HepG2 (cell line): ENCODE results near the gene CDH22. TPM values are rescaled to one million over a fixed set of nuclear protein-coding genes. Genes with fewer than 3 reads are reported as not detected.

Experiments used
- ATAC-seq: fragments of 200-7000 bp; cut with Tn5 transposase; 3 replicates; pipeline ENCODE4 v1.9.1; 2020; ENCODE audit warnings: mild to moderate bottlenecking, moderate library complexity
- BruUV-seq: library from RNA; stranded (reverse); fragments of 400-500 nt; replicated peaks from 2 replicates; lab custom pipeline; 2021; lab: Mats Ljungman, UMichigan
- CTCF ChIA-PET: fragments of 300-600 bp; formaldehyde crosslinking; extraction: SDS; loops from one replicate; lab custom pipeline; 2021; ENCODE audit warnings: low total read pairs, inconsistent platforms, low intra/inter-chr PET ratio; lab: Yijun Ruan, JAX
- POLR2A ChIA-PET: fragments of 350-600 bp; sonication (Branson Sonifier 250); formaldehyde crosslinking; loops from one replicate; lab custom pipeline; 2020; ENCODE audit warnings: antibody characterized with exemption, inconsistent platforms; lab: Yijun Ruan, JAX
- DNase-seq: peaks from one replicate; pipeline ENCODE4 v3.0.0-alpha.2; 2015; ENCODE audit warnings: low spot score
- FAIRE-seq: peaks from 3 replicates; lab custom pipeline; 2011; peaks lifted over from hg19 to GRCh38; lab: Jason Lieb, UNC
- H2AFZ ChIP-seq: one replicate; pipeline ENCODE4 v1.6.1; 2011; ENCODE audit warnings: low read length, inconsistent platforms
- H3K27ac ChIP-seq: fragments of 300-600 bp; 3 replicates; pipeline ENCODE4 v1.8.0; 2011; ENCODE audit warnings: mixed run types, mild to moderate bottlenecking, mixed read lengths, low read length, inconsistent platforms; ENCODE audit not compliant: insufficient read depth; ENCODE audit errors: extremely low read length
- H3K27me3 ChIP-seq, 2 experiments: fragments of 200-600 bp in 1 of 2; 2 replicates in 1 of 2; 3 replicates in 1 of 2; pipeline versions ENCODE4 v1.6.0 to v1.8.0; 2011; ENCODE audit warnings: low read length in 2 of 2, mild to moderate bottlenecking in 2 of 2, moderate library complexity in 2 of 2, inconsistent platforms in 1 of 2; ENCODE audit not compliant: insufficient read depth in 2 of 2, control insufficient read depth in 1 of 2
- H3K36me3 ChIP-seq, 2 experiments: fragments of 200-600 bp in 1 of 2; replicated peaks in 1 of 2; 2 replicates in 1 of 2; 3 replicates in 1 of 2; pipeline versions ENCODE4 v1.5.1 to v1.8.0; 2011; ENCODE audit warnings: low read length in 2 of 2, inconsistent platforms in 1 of 2; ENCODE audit not compliant: insufficient read depth in 2 of 2, control insufficient read depth in 1 of 2
- H3K4me1 ChIP-seq: 2 replicates; pipeline ENCODE4 v1.5.1; 2012; ENCODE audit warnings: low read length, inconsistent platforms; ENCODE audit not compliant: insufficient read depth
- H3K4me2 ChIP-seq: 2 replicates; pipeline ENCODE4 v1.6.0; 2011; ENCODE audit warnings: low read depth, low read length, inconsistent platforms
- H3K4me3 ChIP-seq, 3 experiments: fragments of 200-600 bp in 1 of 3; sonication (generic), shearing (Covaris generic) in 1 of 3; replicated peaks in 1 of 3; 2 replicates each; pipeline ENCODE4 v1.5.1; 2011 to 2016; ENCODE audit warnings: low read length in 3 of 3, inconsistent platforms in 2 of 3, low read depth in 2 of 3, mild to moderate bottlenecking in 2 of 3, control low read depth in 1 of 3, mixed read lengths in 1 of 3; ENCODE audit not compliant: insufficient read depth in 1 of 3
- H3K79me2 ChIP-seq: one replicate; pipeline ENCODE4 v1.6.1; 2011; ENCODE audit warnings: low read length, inconsistent platforms; ENCODE audit not compliant: insufficient read depth
- H3K9ac ChIP-seq: 2 replicates; pipeline ENCODE4 v1.6.0; 2011; ENCODE audit warnings: mild to moderate bottlenecking, low read depth, low read length, inconsistent platforms; ENCODE audit not compliant: insufficient read depth
- H3K9me3 ChIP-seq: 2 replicates; pipeline ENCODE4 v1.5.1; 2012; ENCODE audit warnings: mild to moderate bottlenecking, low read length
- H4K20me1 ChIP-seq: 2 replicates; pipeline ENCODE4 v1.6.0; 2011; ENCODE audit warnings: inconsistent platforms, mild to moderate bottlenecking, low read length, moderate library complexity; ENCODE audit not compliant: insufficient read depth
- ARHGAP35 ChIP-seq: sonication (generic); formaldehyde crosslinking; IDR thresholded peaks from 2 replicates; pipeline ENCODE4 v1.9.0; 2022; ENCODE audit warnings: mild to moderate bottlenecking, inconsistent platforms, moderate library complexity, missing genetic modification reagents, borderline replicate concordance
- ATRX ChIP-seq: sonication (generic); formaldehyde crosslinking; IDR thresholded peaks from 2 replicates; pipeline ENCODE4 v1.4.0; 2020; ENCODE audit warnings: missing genetic modification reagents, borderline replicate concordance
- CCDC6 ChIP-seq: sonication (generic); formaldehyde crosslinking; IDR thresholded peaks from 2 replicates; pipeline ENCODE4 v1.8.1; 2022; ENCODE audit warnings: mild to moderate bottlenecking, missing genetic modification reagents, moderate library complexity
- CREM ChIP-seq, 2 experiments: sonication (generic) in 1 of 2; formaldehyde crosslinking in 1 of 2; IDR thresholded peaks; 2 replicates each; pipeline versions ENCODE4 v1.4.0 to v1.6.1; 2016 to 2020; ENCODE audit warnings: antibody characterized with exemption in 1 of 2, mild to moderate bottlenecking in 1 of 2, missing genetic modification reagents in 1 of 2
- GATAD2A ChIP-seq: IDR thresholded peaks from 2 replicates; pipeline ENCODE4 v1.6.1; 2016
- HNRNPH1 ChIP-seq: fragments of 200-400 bp; formaldehyde crosslinking; optimal IDR thresholded peaks from 2 replicates; pipeline ENCODE3; 2017; ENCODE audit warnings: mild to moderate bottlenecking, low read depth, low read length
- HNRNPK ChIP-seq: fragments of 200-400 bp; formaldehyde crosslinking; IDR thresholded peaks from 2 replicates; pipeline ENCODE4 v1.6.1; 2018; ENCODE audit warnings: low read length, low read depth, moderate library complexity, mild to moderate bottlenecking; ENCODE audit not compliant: poor library complexity, severe bottlenecking
- KDM5B ChIP-seq: sonication (generic); formaldehyde crosslinking; IDR thresholded peaks from 2 replicates; pipeline ENCODE4 v1.4.0; 2020; ENCODE audit warnings: missing genetic modification reagents, mild to moderate bottlenecking, borderline replicate concordance
- SKI ChIP-seq: fragments of 450-650 bp; IDR thresholded peaks from one replicate; pipeline ENCODE4 v1.6.1; 2018; ENCODE audit warnings: mild to moderate bottlenecking; ENCODE audit not compliant: partially characterized antibody
- SRY ChIP-seq: sonication (generic); formaldehyde crosslinking; IDR thresholded peaks from 2 replicates; pipeline ENCODE4 v1.8.0; 2022; ENCODE audit warnings: mild to moderate bottlenecking, missing genetic modification reagents
- TCF7 ChIP-seq: sonication (generic); IDR thresholded peaks from 2 replicates; pipeline ENCODE4 v1.6.1; 2016; ENCODE audit warnings: antibody characterized with exemption, low read depth
- WGBS: methylation state at CpG from one replicate; pipeline ENCODE4 v1.1.6; 2017; ENCODE audit warnings: low lambda C conversion rate; 5-methylcytosine and 5-hydroxymethylcytosine counted together
- in situ Hi-C: cut with HindIII; loops from 2 replicates; pipeline ENCODE4 v1.10.0; 2017; ENCODE audit warnings: low pct_unique_long_range_greater_than_20kb; ENCODE audit not compliant: extremely low pct_ligation_motif_present
- intact Hi-C: fragments of 100-400 bp; cut with micrococcal nuclease; formaldehyde crosslinking; loops from one replicate; pipeline ENCODE4 v1.10.0; 2022; ENCODE audit not compliant: unreplicated experiment
- polyA plus RNA-seq, 8 experiments: library from polyadenylated mRNA; depleted of rRNA in 3 of 8; stranded (reverse) in 7 of 8; unstranded in 1 of 8; fragments of >200 nt; fragmentation: Illumina TruSeq in 4 of 8; extraction: Trizol in 4 of 8; gene quantifications; 2 replicates each; pipeline versions ENCODE4 v1.2.1 to v1.2.3, GENCODE V29; 2011 to 2016; ENCODE audit warnings: low read depth in 4 of 8, missing spikeins in 1 of 8, mixed read lengths in 1 of 8; ENCODE audit not compliant: insufficient read depth in 1 of 8
- total RNA-seq, 5 experiments: library from RNA; depleted of rRNA; stranded (reverse); fragments of >200 nt; fragmentation: Illumina TruSeq; extraction: Trizol; gene quantifications; 2 replicates each; pipeline ENCODE4 v1.2.3, GENCODE V29; 2016; ENCODE audit warnings: low read depth in 1 of 5

Gene CDH22
- total and polyA plus RNA-seq, 2 of the 13 experiments (the other 11 are each of a cell fraction or from before 2014, with no cell fraction given): not detected

DNA sequence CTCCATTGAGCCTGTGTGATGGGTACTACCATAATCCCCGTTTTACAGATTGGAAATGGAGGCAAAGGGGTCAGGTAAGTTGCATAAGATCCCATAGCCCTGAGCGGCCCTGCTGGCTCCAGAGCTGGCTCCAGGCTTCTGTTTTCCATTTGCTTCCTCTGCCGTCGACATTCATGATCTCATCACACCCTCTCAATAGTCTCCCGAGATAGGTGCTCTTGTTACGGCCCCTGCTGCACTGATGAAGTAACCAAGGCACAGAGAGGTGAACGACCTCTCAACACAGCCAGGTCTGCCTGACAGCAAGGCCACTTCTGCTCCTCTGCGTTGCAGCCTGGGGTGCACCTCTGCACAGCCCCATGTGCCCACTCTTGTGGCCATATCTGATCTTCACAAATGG, 16.9 kb downstream of the CDH22 start:
- in situ Hi-C loops (no loop called here), intact Hi-C loops (no loop called here)
- WGBS: 1% methylated on average over 8 of the region's 8 CpGs
- no peaks in the 10 kb centered on the region; the same call in 1 of the 2 replicates for H4K20me1 ChIP-seq
- POLR2A ChIA-PET: no interaction called here
- H3K4me2 ChIP-seq: no peak overlapping the region
- no peak overlapping the region for H3K27ac ChIP-seq
- H3K79me2 ChIP-seq: no peaks in the 10 kb centered on the region
- no peaks in the 10 kb centered on the region for H3K9me3 ChIP-seq
- no peak overlapping the region for H2AFZ ChIP-seq
- H3K4me1 ChIP-seq: no peaks in the 10 kb centered on the region
- ATAC-seq: no peak
- no peak overlapping the region for H3K4me3 ChIP-seq
- H3K36me3 ChIP-seq: no peaks in the 10 kb centered on the region
- H3K9ac ChIP-seq: no peak overlapping the region
- FAIRE-seq: no peak
- no peak for DNase-seq
- H3K27me3 ChIP-seq: peaks cover 7 to 68% of the 10 kb centered on the region in 2 experiments; a peak in 4 of 5 replicates
- no TSS peak for BruUV-seq
- TF ChIP-seq TCF7 (no peak), CCDC6 (no peak), ATRX (CRISPR knock-in tag) (no peak), KDM5B (CRISPR knock-in tag) (no peak), HNRNPH1 (no peak), CREM (IDR thresholded peaks at IDR 0.05) (no peak), CREM (CRISPR knock-in tag; IDR thresholded peaks at IDR 0.05) (no peak), SRY (no peak)
- TF ChIP-seq, all 625 proteins: peak for 0
- CTCF ChIA-PET: no interaction called here

DNA sequence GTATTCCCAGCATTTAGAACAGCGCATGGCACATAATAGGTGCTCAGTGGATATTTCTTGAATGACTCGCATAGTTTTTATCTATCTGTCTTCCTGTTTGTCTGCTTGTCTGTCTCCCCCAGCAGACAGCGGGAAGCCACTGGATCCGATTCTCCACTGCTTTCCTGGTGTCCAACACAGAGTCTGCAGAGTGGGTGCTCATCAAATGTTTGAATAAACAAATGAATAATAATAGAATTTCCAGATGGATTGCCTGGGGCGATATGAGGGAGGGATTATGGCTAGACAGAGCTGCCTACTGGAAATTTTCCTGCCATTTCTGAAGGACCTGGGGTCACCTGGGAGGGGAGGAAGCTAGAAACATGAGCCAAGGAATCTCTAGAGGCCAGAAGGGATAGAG, 18.9 kb downstream of the CDH22 start:
- in situ Hi-C loops (no loop called here), intact Hi-C loops (no loop called here)
- ChIA-PET CTCF (no interaction called here), POLR2A (no interaction called here)
- DNase-seq: no peak
- no TSS peak for BruUV-seq
- 19% methylated on average over 5 of the region's 5 CpGs for WGBS
- no peaks in the 10 kb centered on the region for H3K79me2 ChIP-seq
- no peak for FAIRE-seq
- H4K20me1 ChIP-seq: no peaks in the 10 kb centered on the region; the same call in 1 of the 2 replicates
- no peak overlapping the region for H3K27ac ChIP-seq
- TF ChIP-seq ARHGAP35 (CRISPR knock-in tag) (no peak), GATAD2A (CRISPR knock-in tag) (no peak), HNRNPK (no peak), SKI (no peak)
- H2AFZ ChIP-seq: no peak overlapping the region
- ATAC-seq: no peak
- no peak overlapping the region for H3K4me2 ChIP-seq
- H3K36me3 ChIP-seq: no peaks in the 10 kb centered on the region
- H3K9ac ChIP-seq: no peak overlapping the region
- no peaks in the 10 kb centered on the region for H3K4me1 ChIP-seq
- H3K27me3 ChIP-seq: peaks cover 17 to 70% of the 10 kb centered on the region in 2 experiments; a peak in 4 of 5 replicates
- H3K4me3 ChIP-seq: no peak overlapping the region
- H3K9me3 ChIP-seq: no peaks in the 10 kb centered on the region
